ENCODE measurements around the gene ARAP1. TPM values are rescaled to one million over a fixed set of nuclear protein-coding genes. Genes with fewer than 3 reads are reported as not detected.

The ARAP1 gene
- total RNA-seq, 1 experiment from 2014 or later, result 53.0 TPM

DNA sequence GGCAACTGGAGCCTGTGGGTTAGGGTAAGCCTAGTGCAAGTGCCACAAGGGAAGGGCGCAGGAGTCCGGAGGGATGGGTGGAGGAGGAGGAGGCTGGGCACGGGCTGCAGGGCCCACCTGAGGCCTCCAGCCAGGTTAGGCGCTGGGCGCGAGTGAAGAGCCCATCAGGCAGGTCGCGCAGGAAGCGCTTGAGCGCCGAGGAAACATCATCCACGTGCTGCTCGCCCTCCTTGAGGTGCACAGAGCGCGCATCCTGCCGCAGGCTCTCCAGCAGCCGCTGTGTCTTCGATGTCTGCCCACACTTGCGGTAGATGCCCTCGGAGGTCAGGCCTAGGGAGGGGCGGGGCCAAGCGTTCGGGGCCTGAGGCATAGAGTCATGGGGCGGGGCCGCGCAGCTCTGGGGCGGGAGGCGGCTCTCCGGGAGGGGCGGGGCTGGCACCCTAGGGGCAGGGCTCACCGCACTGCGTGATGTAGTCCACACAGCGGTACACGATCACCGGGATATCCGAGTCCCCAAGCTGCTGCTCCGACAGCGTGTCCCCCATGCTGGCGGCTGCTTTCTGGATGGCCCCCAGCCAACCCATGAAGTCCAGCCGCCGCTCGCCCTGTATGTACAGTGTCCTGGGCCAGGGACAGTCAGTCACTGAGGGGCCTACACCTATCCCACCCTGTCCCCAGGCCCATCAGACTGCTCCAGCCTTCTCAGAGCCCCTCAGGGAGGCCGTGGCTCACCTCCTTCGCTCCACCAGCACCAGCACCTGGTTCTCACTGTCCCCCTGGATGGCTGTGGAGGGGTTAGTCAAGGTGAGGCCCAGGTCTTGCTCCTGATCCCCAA is 55.1 kb downstream of the ARAP1 start:
- no peak for DNase-seq
- H3K9me3 Mint-ChIP-seq (ENCODE audit: low read depth, unreplicated experiment), result no peaks in the 10 kb centered on the region
- TF ChIP-seq, protein P1, sequence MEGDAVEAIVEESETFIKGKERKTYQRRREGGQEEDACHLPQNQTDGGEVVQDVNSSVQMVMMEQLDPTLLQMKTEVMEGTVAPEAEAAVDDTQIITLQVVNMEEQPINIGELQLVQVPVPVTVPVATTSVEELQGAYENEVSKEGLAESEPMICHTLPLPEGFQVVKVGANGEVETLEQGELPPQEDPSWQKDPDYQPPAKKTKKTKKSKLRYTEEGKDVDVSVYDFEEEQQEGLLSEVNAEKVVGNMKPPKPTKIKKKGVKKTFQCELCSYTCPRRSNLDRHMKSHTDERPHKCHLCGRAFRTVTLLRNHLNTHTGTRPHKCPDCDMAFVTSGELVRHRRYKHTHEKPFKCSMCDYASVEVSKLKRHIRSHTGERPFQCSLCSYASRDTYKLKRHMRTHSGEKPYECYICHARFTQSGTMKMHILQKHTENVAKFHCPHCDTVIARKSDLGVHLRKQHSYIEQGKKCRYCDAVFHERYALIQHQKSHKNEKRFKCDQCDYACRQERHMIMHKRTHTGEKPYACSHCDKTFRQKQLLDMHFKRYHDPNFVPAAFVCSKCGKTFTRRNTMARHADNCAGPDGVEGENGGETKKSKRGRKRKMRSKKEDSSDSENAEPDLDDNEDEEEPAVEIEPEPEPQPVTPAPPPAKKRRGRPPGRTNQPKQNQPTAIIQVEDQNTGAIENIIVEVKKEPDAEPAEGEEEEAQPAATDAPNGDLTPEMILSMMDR (IDR thresholded peaks at IDR 0.05; ENCODE audit: unreplicated experiment), result no peak
- intact Hi-C loops (cut with micrococcal nuclease; ENCODE audit: unreplicated experiment), result no loop called here
- H3K27ac Mint-ChIP-seq (ENCODE audit: unreplicated experiment), result no peak overlapping the region
- no peak overlapping the region for H3K4me3 Mint-ChIP-seq (ENCODE audit: low read depth, unreplicated experiment)
- H3K36me3 Mint-ChIP-seq (ENCODE audit: insufficient read depth, unreplicated experiment), result peaks cover 10% of the 10 kb centered on the region
- H3K4me1 Mint-ChIP-seq (ENCODE audit: low read depth, unreplicated experiment), result no peaks in the 10 kb centered on the region
- CTCF ChIA-PET, result interaction anchor here (0.6 kb wide), 1 partner anchor 868 kb away, joined by 7 read pairs; no protein-coding TSS in a partner anchor
- no peaks in the 10 kb centered on the region for H3K27me3 Mint-ChIP-seq (ENCODE audit: unreplicated experiment)
- BruUV-seq (replicated peaks), result no TSS peak

GRCh38 chr11:72695354-72695753 is 56.9 kb downstream of the ARAP1 start:
- TF ChIP-seq, protein P1 (IDR thresholded peaks at IDR 0.05; ENCODE audit: unreplicated experiment), result no peak
- H3K36me3 Mint-ChIP-seq (ENCODE audit: insufficient read depth, unreplicated experiment), result peaks cover 6% of the 10 kb centered on the region
- H3K4me1 Mint-ChIP-seq (ENCODE audit: low read depth, unreplicated experiment), result no peaks in the 10 kb centered on the region
- DNase-seq, result no peak
- H3K9me3 Mint-ChIP-seq (ENCODE audit: low read depth, unreplicated experiment), result no peaks in the 10 kb centered on the region
- CTCF ChIA-PET, result no interaction called here
- no peaks in the 10 kb centered on the region for H3K27me3 Mint-ChIP-seq (ENCODE audit: unreplicated experiment)
- BruUV-seq (replicated peaks), result no TSS peak
- intact Hi-C loops (cut with micrococcal nuclease; ENCODE audit: unreplicated experiment), result no loop called here
- no peak overlapping the region for H3K4me3 Mint-ChIP-seq (ENCODE audit: low read depth, unreplicated experiment)
- H3K27ac Mint-ChIP-seq (ENCODE audit: unreplicated experiment), result no peak overlapping the region

DNA sequence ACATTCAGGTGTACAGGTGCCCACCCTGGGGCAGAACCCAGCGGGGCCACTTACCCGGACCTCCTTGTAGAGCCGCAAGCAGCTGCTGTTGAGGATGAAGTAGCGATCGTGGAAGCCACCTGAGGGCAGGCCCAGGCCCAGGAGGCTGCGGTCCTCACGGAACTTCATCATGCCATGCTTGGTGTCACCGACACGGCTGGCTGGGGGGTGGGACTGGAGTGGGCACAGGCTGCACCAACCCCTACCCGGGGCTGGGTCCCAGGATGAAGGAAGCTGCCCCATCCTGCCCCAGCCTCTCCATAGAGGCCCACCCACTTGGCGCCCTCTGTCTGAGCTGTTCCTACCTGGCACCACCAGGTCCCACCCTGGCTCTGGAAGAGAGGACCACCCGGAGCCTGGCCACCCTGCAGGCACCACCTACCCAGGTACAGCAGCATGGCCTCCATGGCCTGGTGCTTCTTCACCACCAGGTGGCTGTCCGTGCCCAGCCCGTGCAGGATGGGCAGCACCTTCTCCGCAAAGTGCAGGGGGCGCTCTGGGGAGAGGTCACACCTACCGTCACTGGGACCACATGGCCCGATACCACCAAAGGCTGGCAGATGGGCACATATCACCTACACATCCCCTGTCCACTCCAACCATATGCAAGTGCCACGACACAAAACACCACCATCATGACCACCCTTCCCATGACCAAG is 58.8 kb downstream of the ARAP1 start:
- no peak overlapping the region for H3K27ac Mint-ChIP-seq (ENCODE audit: unreplicated experiment)
- TF ChIP-seq, protein P1 (IDR thresholded peaks at IDR 0.05; ENCODE audit: unreplicated experiment), result no peak
- H3K27me3 Mint-ChIP-seq (ENCODE audit: unreplicated experiment), result no peaks in the 10 kb centered on the region
- H3K4me3 Mint-ChIP-seq (ENCODE audit: low read depth, unreplicated experiment), result no peak overlapping the region
- intact Hi-C loops (cut with micrococcal nuclease; ENCODE audit: unreplicated experiment), result no loop called here
- H3K4me1 Mint-ChIP-seq (ENCODE audit: low read depth, unreplicated experiment), result no peaks in the 10 kb centered on the region
- CTCF ChIA-PET, result no interaction called here
- no TSS peak for BruUV-seq (replicated peaks)
- H3K9me3 Mint-ChIP-seq (ENCODE audit: low read depth, unreplicated experiment), result no peaks in the 10 kb centered on the region
- H3K36me3 Mint-ChIP-seq (ENCODE audit: insufficient read depth, unreplicated experiment), result peaks cover 6% of the 10 kb centered on the region
- DNase-seq, result no peak

- no peak for DNase-seq
- Mint-ChIP-seq H3K27me3 (ENCODE audit: unreplicated experiment) (no peaks in the 10 kb centered on the region), H3K4me1 (ENCODE audit: low read depth, unreplicated experiment) (no peaks in the 10 kb centered on the region), H3K27ac (ENCODE audit: unreplicated experiment) (no peak overlapping the region), H3K4me3 (ENCODE audit: low read depth, unreplicated experiment) (no peak overlapping the region), H3K36me3 (ENCODE audit: insufficient read depth, unreplicated experiment) (peaks cover 6% of the 10 kb centered on the region), H3K9me3 (ENCODE audit: low read depth, unreplicated experiment) (no peaks in the 10 kb centered on the region)
- CTCF ChIA-PET, result no interaction called here
- BruUV-seq (replicated peaks), result no TSS peak
- TF ChIP-seq, protein P1 (IDR thresholded peaks at IDR 0.05; ENCODE audit: unreplicated experiment), result no peak
- intact Hi-C loops (cut with micrococcal nuclease; ENCODE audit: unreplicated experiment), result no loop called here
Observed at GRCh38 chr11:72692498-72693237, 59.5 kb downstream of the ARAP1 start.
